Measurements from ENCODE around the gene SRA1. TPM values are rescaled to one million over a fixed set of nuclear protein-coding genes. Genes with fewer than 3 reads are reported as not detected.
A peak's percentile ranks its signal among the peaks of the same experiment; 100 is the strongest.

SRA1 gene
- total RNA-seq, 4 donors from 2014 or later = 22.7 to 43.7 (median 35.7) TPM

DNA sequence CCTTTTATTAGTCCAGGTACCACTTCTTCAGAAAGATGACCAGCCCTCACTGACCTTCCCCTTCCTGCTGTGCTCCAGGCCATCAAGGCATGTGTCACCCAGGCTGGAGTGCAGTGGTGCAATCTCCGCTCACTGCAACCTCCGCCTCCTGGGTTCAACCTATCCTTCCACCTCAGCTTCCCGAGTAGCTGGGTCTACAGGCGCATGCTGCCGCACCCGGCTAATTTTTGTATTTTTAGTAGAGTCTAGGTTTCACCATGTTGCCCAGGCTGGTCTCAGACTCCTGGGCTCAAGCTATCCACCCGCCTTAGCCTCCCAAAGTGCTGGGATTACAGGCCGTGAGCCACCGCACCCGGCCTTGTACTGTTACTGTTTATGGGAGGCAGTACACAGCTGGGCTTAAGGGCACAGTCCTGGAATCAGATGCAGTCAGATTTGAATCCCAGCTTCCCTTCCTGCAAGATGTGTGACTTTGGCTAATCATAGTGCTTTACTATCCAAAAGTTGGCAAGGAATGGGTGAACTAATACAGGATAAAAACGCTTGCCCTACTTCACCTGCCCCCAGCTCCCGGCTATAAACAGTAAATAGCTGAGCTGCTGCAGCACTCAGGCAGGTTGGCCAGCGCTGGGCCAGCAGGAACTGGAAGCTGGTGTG is 10.3 kb downstream of the SRA1 start:
- 43 to 53% methylated on average over 13 of the region's 13 CpGs for WGBS, 2 donors
- H3K36me3 ChIP-seq = peaks cover 16 to 19% of the 10 kb centered on the region in 2 donors
- no peaks in the 10 kb centered on the region for H3K9me3 ChIP-seq
- H3K4me1 ChIP-seq = peaks cover 23 to 30% of the 10 kb centered on the region in 2 donors
- DNase-seq = no peak
- H3K27me3 ChIP-seq = no peaks in the 10 kb centered on the region
- H3K27ac ChIP-seq = peak overlapping the region; percentile 50 to 99 (median 80)
- intact Hi-C loops (cut with DNase I) = loop anchor here (5.0 kb wide), 1 partner anchor 100 kb away; the partner anchor contains the start of genes IK and NDUFA2
- TF ChIP-seq, protein P1, sequence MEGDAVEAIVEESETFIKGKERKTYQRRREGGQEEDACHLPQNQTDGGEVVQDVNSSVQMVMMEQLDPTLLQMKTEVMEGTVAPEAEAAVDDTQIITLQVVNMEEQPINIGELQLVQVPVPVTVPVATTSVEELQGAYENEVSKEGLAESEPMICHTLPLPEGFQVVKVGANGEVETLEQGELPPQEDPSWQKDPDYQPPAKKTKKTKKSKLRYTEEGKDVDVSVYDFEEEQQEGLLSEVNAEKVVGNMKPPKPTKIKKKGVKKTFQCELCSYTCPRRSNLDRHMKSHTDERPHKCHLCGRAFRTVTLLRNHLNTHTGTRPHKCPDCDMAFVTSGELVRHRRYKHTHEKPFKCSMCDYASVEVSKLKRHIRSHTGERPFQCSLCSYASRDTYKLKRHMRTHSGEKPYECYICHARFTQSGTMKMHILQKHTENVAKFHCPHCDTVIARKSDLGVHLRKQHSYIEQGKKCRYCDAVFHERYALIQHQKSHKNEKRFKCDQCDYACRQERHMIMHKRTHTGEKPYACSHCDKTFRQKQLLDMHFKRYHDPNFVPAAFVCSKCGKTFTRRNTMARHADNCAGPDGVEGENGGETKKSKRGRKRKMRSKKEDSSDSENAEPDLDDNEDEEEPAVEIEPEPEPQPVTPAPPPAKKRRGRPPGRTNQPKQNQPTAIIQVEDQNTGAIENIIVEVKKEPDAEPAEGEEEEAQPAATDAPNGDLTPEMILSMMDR (IDR thresholded peaks at IDR 0.05) = no peak
- no peak for TF ChIP-seq POLR2A (IDR thresholded peaks at IDR 0.05)
- no peak overlapping the region for H3K4me3 ChIP-seq (replicated peaks in 1 of 3)

DNA sequence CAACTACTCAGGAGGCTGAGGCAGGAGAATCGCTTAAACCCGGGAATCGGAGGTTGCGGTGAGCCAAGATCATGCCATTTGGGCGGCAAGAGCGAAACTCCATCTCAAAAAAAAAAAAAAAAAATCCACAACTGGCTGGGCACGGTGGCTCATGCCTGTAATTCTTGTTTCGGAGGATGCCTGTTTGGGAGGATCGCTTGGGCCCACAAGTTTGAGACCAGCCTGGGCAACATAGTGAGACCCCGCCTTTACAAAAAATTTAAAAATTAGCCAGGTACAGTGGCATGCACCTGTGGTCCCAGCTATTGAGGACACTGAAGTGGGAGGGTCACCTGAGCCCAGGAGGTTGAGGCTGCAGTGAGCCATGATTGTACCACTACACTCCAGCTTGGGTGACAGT is 11.7 kb downstream of the SRA1 start:
- H3K9me3 ChIP-seq = no peaks in the 10 kb centered on the region
- H3K27ac ChIP-seq = no peak overlapping the region
- DNase-seq = no peak
- peaks cover 18 to 22% of the 10 kb centered on the region in 2 donors for H3K36me3 ChIP-seq
- intact Hi-C loops (cut with DNase I) = loop anchor here (5.0 kb wide), 1 partner anchor 102 kb away; the partner anchor contains the start of genes IK and NDUFA2
- TF ChIP-seq, protein P1 (IDR thresholded peaks at IDR 0.05) = no peak
- no peak for TF ChIP-seq POLR2A (IDR thresholded peaks at IDR 0.05)
- WGBS, 2 donors = 94 to 98% methylated on average over 10 of the region's 10 CpGs
- H3K4me3 ChIP-seq (replicated peaks in 1 of 3) = no peak overlapping the region
- H3K27me3 ChIP-seq = no peaks in the 10 kb centered on the region
- H3K4me1 ChIP-seq = peaks cover 23 to 30% of the 10 kb centered on the region in 2 donors

DNA sequence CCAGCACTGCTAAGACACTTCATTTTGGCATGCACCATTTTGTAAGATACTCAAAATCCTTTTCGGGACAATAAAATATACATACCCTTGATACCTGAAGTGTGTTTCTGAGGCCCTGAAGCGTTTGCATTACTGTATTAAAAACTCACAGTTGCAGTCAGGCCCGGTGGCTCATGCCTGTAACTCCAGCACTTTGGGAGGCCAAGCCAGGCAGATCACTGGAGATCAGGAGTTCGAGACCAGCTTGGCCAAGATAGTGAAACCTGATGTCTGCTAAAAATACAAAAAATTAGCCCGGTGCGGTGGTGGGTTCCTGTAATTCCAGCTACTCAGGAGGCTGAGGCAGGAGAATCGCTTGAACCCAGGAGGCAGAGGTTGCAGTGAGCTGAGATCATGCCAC is 12.3 kb downstream of the SRA1 start:
- intact Hi-C loops (cut with DNase I) = loop anchor here (5.0 kb wide), 1 partner anchor 102 kb away; the partner anchor contains the start of genes IK and NDUFA2

DNA sequence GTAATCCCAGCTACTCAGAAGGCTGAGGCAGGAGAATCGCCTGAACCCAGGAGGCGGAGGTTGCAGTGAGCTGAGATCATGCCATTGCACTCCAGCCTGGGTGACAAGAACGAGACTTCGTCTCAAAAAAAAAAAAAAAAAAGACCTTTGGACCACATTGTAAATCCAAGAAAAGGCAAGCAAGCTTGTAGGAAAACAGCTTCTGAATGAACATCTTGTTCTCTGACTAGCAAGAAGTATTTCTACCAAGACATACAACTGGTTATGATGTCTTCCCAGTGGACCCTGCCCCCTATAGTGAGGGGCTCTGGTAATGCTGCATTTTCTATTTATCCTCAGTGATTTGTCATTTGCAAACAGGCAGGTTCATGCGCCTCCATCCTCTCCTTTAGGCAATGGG is 14.3 kb downstream of the SRA1 start:
- no peaks in the 10 kb centered on the region for H3K27me3 ChIP-seq
- H3K36me3 ChIP-seq = peaks cover 32 to 39% of the 10 kb centered on the region in 2 donors
- intact Hi-C loops (cut with DNase I) = no loop called here
- no peaks in the 10 kb centered on the region for H3K9me3 ChIP-seq
- H3K27ac ChIP-seq = no peak overlapping the region
- no peak overlapping the region for H3K4me3 ChIP-seq (replicated peaks in 1 of 3)
- DNase-seq = no peak
- 93 to 99% methylated on average over 5 of the region's 5 CpGs for WGBS, 2 donors
- TF ChIP-seq, protein P1 (IDR thresholded peaks at IDR 0.05) = no peak
- no peak for TF ChIP-seq POLR2A (IDR thresholded peaks at IDR 0.05)
- H3K4me1 ChIP-seq = peaks cover 8 to 12% of the 10 kb centered on the region in 2 donors

More for the DNA sequence above, 12.3 kb downstream of the SRA1 start:
- Histone ChIP-seq H3K27ac (no peak overlapping the region), H3K4me1 (peaks cover 23 to 30% of the 10 kb centered on the region in 2 donors), H3K27me3 (no peaks in the 10 kb centered on the region), H3K9me3 (no peaks in the 10 kb centered on the region), H3K4me3 (replicated peaks in 1 of 3) (no peak overlapping the region), H3K36me3 (peaks cover 12 to 21% of the 10 kb centered on the region in 2 donors)
- TF ChIP-seq, protein P1 (IDR thresholded peaks at IDR 0.05) = no peak
- TF ChIP-seq POLR2A (IDR thresholded peaks at IDR 0.05) = no peak
- no peak for DNase-seq
- 97 to 98% methylated on average over 7 of the region's 7 CpGs for WGBS, 2 donors

DNA sequence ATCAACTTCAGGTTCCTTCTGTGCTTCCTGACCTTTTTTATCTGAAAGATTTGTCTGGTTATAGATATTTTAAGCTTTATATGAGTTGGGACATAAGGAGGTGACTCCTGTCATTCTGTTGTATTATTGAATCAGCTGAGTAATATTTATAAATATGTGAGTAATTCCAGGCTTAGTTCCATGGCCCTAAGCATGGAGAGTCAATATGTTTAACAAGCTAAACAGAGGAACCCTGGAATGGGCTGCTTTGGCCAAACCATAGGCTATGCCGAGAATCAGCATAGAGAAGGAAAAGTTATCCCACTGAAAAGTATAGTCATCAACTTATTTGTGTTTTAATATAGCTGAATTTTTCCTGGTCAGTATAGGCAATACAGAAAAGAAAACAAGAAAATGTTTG is 17.0 kb downstream of the SRA1 start:
- TF ChIP-seq, protein P1 (IDR thresholded peaks at IDR 0.05) = no peak
- TF ChIP-seq POLR2A (IDR thresholded peaks at IDR 0.05) = no peak
- H3K27me3 ChIP-seq = no peaks in the 10 kb centered on the region
- H3K27ac ChIP-seq = no peak overlapping the region
- 95 to 98% methylated on average over 1 of the region's 1 CpG for WGBS, 2 donors
- peaks cover 40 to 55% of the 10 kb centered on the region in 2 donors for H3K36me3 ChIP-seq
- H3K9me3 ChIP-seq = no peaks in the 10 kb centered on the region
- no peak overlapping the region for H3K4me3 ChIP-seq (replicated peaks in 1 of 3)
- no peak for DNase-seq
- intact Hi-C loops (cut with DNase I) = no loop called here
- no peaks in the 10 kb centered on the region for H3K4me1 ChIP-seq
